ENCODE data around the gene ITPRIPL2.
A peak's percentile ranks its signal among the peaks of the same experiment; 100 is the strongest.

The ITPRIPL2 gene

DNA sequence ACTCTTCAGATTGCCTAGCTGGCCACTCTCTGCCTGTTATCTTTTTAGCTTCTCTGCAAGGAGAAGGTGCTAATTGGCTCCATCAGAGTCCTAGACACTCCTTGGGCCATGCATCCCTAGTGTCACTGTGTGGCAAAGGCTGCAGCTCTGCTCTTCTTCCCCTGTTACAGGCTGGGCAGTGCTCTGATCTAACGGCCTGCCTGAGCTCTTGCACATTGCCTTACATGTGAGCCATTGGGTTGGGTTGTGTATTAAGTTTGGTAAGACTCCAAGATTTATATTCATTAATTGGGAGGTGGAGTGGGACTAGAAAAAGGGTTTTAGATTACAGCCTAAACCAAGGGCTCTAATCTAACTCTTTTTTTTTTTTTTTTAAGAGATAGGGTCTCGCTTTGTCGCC, 31.2 kb downstream of the ITPRIPL2 start:
- DNase-seq = no peak

- no peak for DNase-seq
These were observed 33.4 kb downstream of the ITPRIPL2 start for GRCh38 chr16:19147126-19147525.

DNA sequence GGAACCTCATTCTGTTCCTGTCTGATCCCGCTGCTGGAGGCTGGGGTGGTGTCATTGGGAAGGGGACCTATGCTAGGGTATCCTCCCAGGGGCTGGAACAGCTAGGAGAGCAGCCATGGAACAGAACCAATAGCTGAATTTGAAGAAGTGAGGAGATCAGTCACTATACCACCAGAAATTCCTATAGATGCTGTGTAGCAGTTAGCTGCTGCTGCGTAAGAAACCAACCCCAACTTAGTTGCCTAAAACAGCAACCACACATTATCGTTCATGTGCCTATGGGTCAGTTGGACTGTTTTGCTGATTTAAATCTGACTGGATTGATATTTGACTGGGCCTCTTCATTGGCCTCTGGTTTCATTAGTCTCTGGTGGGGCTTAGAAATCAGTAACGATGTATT, 33.9 kb downstream of the ITPRIPL2 start:
- no peak for DNase-seq

- no peak for DNase-seq
These were observed 34.4 kb downstream of the ITPRIPL2 start for GRCh38 chr16:19148189-19148588.

DNA sequence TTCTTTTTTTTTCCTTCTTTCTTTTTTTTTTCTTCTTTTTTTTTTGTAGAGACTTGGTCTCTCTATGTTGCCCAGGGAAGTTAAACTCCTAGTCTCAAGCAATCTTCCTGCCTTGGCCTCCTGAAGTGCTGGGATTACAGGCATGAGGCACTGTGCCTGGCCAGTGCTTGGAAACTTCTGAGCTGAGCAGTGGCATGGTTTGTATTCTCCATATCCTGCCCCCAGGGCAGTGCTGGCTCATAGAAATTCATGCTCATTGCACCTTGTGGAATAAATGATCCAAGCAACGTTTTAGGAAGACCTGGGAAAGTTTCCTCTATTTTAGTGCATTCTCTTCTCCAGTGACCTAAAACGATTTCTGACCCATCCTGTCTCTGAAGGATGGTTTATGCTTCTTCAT, 37.5 kb downstream of the ITPRIPL2 start:
- DNase-seq = no peak

GRCh38 chr16:19152042-19152441, 38.3 kb downstream of the ITPRIPL2 start:
- no peak for DNase-seq

- no peak for DNase-seq
These were observed 40.1 kb downstream of the ITPRIPL2 start for GRCh38 chr16:19153876-19154275.

- no peak for DNase-seq
These were observed 48.3 kb downstream of the ITPRIPL2 start for GRCh38 chr16:19162085-19162484.

- no peak for DNase-seq
These were observed 49.5 kb downstream of the ITPRIPL2 start for GRCh38 chr16:19163215-19163614.

- DNase-seq = no peak
These were observed 50.5 kb downstream of the ITPRIPL2 start for GRCh38 chr16:19164285-19164684.

GRCh38 chr16:19165101-19165500, 51.3 kb downstream of the ITPRIPL2 start:
- no peak for DNase-seq

GRCh38 chr16:19166500-19166899, 52.7 kb downstream of the ITPRIPL2 start:
- DNase-seq = no peak

GRCh38 chr16:19167710-19168370, 54.1 kb downstream of the ITPRIPL2 start, which contains the start of gene SYT17:
Gene SYT17, plus strand, starts transcription at chr16:19168240. Its CDS starts 407 bp downstream, at chr16:19168647.
- DNase-seq = peak; percentile 75

- peak; percentile 11 for DNase-seq
These were observed 54.8 kb downstream of the ITPRIPL2 start for GRCh38 chr16:19168371-19169081.

GRCh38 chr16:19169082-19169639, 55.4 kb downstream of the ITPRIPL2 start:
- DNase-seq = no peak

GRCh38 chr16:19170043-19170655, 56.4 kb downstream of the ITPRIPL2 start:
- no peak for DNase-seq
